HG03103 (cell line): ENCODE results near the gene RABL6.
"Not testable (repeated sequence)": the region's sequence is repeated elsewhere in the genome, so short reads cannot be mapped to it uniquely, and the experiment has no call there.

Experiments used
- ATAC-seq: cut with Tn5 transposase; IDR thresholded peaks from one replicate; pipeline ENCODE4 v1.9.1; 2021; ENCODE audit warnings: low read depth; ENCODE audit not compliant: unreplicated experiment

RABL6 gene

GRCh38 chr9:136855461-136856078, 47.8 kb downstream of the RABL6 start:
- ATAC-seq, result no peak

DNA sequence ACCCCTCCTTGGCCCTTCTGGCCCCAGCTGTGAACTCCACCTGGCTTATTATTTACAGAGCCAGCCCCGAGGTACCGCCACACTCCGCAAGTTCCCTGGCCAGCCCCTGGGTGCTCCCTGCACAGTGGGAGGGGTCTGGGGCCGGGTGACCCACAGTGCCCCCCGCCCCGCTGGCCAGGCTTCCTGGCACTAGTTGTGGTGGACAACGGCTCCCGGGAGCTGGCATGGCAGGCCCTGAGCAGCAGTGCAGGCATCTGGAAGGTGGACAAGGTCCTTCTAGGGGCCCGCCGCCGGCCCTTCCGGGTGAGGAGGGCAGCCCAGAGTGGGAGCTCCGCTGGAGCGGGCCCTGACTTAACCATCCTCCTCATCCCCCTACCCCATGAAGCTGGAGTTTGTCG, 48.3 kb downstream of the RABL6 start:
- ATAC-seq, result no peak

GRCh38 chr9:136856541-136857141, 48.9 kb downstream of the RABL6 start:
- no peak for ATAC-seq

GRCh38 chr9:136857166-136857565, 49.4 kb downstream of the RABL6 start:
- ATAC-seq, result no peak

GRCh38 chr9:136857581-136858412, 50.0 kb downstream of the RABL6 start:
- ATAC-seq, result no peak

DNA sequence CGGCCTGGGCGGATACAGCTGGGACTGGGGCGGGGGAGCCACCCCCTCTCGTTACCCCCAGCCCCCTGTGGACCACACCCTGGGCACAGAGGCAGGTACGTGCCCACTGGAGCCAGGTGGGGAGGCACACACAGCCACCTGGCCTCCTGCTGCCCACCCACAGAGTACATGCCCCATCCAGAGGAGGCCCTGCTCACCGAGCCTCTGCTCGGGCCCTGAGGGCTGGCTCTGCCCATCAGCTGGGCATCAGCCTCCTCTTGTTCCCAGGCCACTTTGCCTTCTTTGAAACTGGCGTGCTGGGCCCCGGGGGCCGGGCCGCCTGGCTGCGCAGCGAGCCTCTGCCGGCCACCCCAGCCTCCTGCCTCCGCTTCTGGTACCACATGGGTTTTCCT, 50.7 kb downstream of the RABL6 start:
- ATAC-seq, result no peak

DNA sequence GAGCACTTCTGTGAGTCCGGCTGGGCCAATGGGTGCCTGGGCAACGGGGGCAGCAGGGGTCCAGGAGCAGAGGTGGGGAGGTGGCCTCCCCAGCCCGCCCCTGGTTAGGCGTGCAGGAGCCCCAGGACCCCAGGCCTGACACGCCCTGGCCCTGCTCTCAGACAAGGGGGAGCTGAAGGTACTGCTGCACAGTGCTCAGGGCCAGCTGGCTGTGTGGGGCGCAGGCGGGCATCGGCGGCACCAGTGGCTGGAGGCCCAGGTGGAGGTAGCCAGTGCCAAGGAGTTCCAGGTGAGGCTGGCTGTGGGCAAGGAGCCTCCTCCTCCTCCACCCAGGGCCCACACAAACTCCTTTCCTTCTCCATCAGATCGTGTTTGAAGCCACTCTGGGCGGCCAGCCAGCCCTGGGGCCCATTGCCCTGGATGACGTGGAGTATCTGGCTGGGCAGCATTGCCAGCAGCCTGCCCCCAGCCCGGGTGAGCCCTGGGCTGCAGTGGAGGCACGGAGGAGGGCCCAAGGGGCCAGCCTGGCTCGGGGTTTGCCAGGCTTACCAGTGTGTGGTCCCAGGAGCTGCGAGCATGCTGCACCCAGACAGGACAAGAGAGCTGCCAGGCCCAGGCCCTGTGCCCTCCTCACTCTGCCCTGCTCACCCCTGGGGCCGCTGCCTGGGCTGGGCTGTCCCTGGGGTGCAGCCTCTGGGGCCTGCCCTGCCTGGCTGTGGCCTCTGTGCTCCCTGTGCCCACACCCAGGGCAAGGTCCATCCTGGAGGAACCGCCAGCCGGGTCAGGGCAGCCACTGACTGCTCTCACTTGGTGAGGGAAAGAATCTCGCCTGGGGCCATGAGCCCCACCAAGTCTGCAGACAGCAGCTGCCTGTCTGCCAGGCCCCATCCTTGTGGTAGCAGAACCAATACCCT, 51.4 kb downstream of the RABL6 start:
- ATAC-seq, result no peak

GRCh38 chr9:136860529-136860928, 52.8 kb downstream of the RABL6 start:
- no peak for ATAC-seq

- no peak for ATAC-seq
Measured at GRCh38 chr9:136860933-136861873, 53.5 kb downstream of the RABL6 start.

- no peak for ATAC-seq
Measured at GRCh38 chr9:136861874-136862457, 54.2 kb downstream of the RABL6 start.

- no peak for ATAC-seq
Measured at GRCh38 chr9:136862849-136863622, 55.3 kb downstream of the RABL6 start.

DNA sequence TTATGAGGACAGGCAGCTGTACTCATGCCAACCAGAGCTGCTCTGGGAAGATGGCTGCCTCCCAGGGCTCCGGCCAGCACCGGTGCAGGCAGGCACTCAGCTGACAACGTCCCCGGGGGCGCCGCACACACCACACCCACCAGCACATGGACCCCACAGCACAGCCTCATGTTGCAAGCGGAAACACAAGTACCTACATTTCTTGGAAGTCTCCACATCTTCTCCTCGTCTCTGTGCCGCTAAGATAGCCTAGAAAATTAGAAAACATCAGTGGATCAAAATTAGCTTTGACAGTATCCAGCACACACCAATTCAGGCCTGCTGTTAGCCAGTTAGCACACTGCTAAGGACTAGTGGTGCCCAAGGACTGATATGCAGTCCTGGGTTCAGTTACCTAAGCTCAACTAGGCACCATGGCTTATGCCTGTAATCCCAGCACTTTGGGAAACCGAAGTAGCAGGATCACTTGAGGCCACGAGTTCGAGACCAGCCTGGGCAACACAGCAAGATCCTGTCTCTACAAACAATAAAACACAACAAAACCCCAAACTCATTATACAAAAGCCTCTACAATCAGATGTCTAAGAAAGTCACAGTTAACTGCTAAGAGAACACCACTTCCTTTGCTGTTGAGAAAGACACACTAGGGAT, 56.0 kb downstream of the RABL6 start:
- ATAC-seq, result no peak

DNA sequence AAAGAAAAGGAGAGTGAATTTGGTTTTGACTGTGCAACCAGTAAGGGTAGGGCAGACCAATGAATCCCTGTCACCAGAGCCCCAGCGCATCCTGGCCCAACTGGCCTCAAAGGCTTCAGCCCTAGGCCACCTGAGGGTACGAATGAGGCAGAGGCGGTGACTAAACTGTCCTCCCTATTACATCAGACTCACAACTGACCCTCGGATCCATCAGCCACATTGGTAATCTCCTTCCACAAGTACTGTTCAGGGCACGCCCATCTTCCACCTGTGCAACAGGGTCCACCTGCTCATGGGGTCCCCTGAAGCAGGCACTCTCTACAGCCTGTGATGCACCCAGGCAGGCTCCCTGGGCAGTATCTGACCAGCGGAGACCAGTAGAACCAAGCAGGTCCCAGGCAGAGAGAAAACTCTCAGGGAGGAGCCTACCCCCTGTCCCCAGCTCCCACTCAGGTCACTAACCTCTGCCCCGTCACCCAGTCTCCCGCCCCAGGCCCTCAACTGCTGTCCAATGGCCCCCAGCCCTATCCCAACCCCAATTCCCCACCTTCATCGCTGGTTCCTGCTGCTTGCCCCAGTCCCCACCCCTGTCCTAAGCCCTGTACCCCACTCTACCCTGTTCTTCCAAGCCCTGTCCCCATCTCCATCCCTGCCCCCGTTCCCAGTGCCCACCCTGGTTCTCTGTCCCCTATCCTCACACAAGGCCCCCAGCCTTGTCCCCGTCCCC, 57.5 kb downstream of the RABL6 start:
- no peak for ATAC-seq

GRCh38 chr9:136865768-136866103, 58.0 kb downstream of the RABL6 start:
- no peak for ATAC-seq

- not testable (repeated sequence) for ATAC-seq
Measured at GRCh38 chr9:136866898-136867421, 59.2 kb downstream of the RABL6 start.

GRCh38 chr9:136867480-136867879, 59.7 kb downstream of the RABL6 start:
- ATAC-seq, result no peak

DNA sequence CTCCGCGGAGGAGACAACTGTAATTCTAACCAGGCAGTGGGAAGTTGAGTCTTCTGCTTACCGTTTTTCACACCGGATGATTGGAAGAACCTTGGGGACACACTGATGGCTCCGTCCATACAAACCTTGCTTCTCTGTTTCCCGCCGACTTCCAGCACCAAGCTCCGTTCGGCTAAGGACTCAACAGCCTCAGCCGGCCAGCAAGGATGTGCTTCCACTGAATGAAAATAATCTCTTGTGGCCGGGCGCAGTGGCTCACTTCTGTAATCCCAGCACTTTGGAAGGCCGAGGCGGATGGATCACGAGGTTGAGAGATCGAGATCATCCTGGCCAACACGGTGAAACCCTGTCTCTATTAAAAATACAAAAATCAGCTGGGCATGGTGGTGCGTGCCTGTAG, 60.2 kb downstream of the RABL6 start:
- no peak for ATAC-seq
